ENCODE measurements around the gene ITGB8. TPM values are rescaled to one million over a fixed set of nuclear protein-coding genes. Genes with fewer than 3 reads are reported as not detected.

Gene ITGB8
- total RNA-seq, 1 donor from 2014 or later, result 10.5 TPM

DNA sequence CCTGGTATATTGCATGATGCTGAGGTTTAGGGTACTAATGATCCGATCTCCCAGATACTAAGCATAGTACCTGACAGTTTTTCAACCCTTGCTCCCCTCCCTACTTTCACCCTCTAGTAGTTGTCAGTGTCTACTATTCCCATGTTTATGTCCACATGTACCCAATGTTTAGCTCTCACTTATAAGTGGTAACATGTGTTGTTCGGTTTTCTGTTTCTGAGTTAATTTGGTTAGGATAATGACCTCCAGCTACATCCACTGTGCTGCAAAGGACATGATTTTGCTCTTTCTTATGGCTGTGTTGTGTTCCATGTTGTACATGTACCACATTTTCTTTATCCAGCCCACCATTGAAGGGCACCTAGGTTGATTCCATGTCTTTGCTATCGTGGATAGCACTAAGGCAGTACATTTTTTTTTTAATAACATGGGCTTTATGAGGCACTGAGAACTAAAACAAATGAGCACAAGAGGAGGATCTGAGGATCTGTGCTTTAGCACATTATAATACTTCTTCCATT lies 28.1 kb downstream of the ITGB8 start:
- TF ChIP-seq CTCF (IDR thresholded peaks at IDR 0.05; ENCODE audit: insufficient read depth, low read length, severe bottlenecking), result no peak
- no peaks in the 10 kb centered on the region for H3K36me3 ChIP-seq (ENCODE audit: control insufficient read depth, insufficient read depth, low read length)
- FAIRE-seq (no peak), DNase-seq (ENCODE audit: low read depth) (no peak)
- no peaks in the 10 kb centered on the region for H3K27me3 ChIP-seq (ENCODE audit: control insufficient read depth, insufficient read depth, low read length)
- no peak overlapping the region for H3K4me3 ChIP-seq (ENCODE audit: low read depth, low read length)

GRCh38 chr7:20359341-20359963 lies 28.8 kb downstream of the ITGB8 start:
- no peak overlapping the region for H3K4me3 ChIP-seq (ENCODE audit: low read depth, low read length)
- FAIRE-seq, result no peak
- H3K36me3 ChIP-seq (ENCODE audit: control insufficient read depth, insufficient read depth, low read length), result no peaks in the 10 kb centered on the region
- no peak for DNase-seq (ENCODE audit: low read depth)
- no peak for TF ChIP-seq CTCF (IDR thresholded peaks at IDR 0.05; ENCODE audit: insufficient read depth, low read length, severe bottlenecking)
- H3K27me3 ChIP-seq (ENCODE audit: control insufficient read depth, insufficient read depth, low read length), result no peaks in the 10 kb centered on the region

DNA sequence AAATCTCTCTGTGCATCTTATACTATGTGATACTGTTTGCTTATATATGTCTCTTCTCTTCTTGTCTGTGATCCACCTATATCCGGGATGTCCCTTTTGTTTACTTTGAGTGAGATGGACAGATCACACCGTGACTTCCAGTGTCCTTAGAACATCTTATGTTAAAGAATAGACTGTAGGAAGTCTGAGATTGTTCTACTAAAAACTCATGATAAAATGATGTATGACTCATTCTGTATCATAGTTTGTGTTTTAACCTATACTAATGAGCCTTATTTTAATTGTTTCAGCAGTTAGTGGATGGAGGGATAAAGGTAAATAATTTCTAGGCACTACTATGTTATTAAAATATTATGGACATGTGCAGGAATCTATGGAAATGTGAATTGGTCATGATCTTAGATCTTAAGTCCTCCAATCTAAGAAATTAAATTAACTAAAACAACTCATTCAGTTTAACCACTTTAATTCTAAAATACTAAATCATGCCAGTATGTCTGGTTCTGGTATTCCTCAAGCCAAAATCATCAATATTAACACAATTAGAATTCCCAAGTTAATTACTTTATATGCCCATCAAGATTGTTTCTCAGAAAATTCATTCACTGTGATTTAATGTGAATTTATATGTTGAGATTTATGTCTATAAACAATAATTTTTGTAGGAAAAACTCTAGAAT lies 32.0 kb downstream of the ITGB8 start:
- DNase-seq (ENCODE audit: low read depth), result peak; percentile 70
- no peak overlapping the region for H3K4me3 ChIP-seq (ENCODE audit: low read depth, low read length)
- no peak for TF ChIP-seq CTCF (IDR thresholded peaks at IDR 0.05; ENCODE audit: insufficient read depth, low read length, severe bottlenecking)
- H3K36me3 ChIP-seq (ENCODE audit: control insufficient read depth, insufficient read depth, low read length), result peaks cover 1% of the 10 kb centered on the region
- no peak for FAIRE-seq
- H3K27me3 ChIP-seq (ENCODE audit: control insufficient read depth, insufficient read depth, low read length), result no peaks in the 10 kb centered on the region

DNA sequence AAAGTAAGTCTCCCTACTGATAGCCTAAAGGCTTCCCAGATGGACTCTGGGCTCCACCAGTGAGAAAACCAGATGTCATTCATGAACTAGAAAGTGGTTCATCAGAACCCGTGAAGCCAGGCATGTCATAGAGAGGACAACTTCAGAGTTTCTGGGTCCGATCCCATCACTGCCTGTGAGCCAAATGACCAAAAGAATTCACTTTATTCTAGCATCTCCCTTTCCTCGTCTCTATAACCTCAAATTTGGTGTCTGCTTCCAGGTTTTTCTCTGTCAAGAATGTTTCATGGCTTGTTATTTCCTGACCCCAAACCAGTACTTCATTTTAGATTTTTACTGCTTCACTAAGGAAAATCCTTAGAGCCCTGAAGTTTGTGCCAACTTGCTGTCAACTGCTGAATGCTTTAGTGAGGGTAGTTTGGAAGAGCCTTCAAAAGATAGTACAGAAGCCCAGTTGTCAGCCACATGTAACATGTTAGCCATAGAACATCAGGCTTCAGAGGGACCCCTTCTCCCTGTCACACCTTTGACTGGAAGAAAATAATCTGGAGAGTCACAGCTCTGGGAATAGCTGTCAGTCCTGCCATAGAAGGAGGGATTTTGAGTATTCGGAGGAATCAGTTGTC lies 34.0 kb downstream of the ITGB8 start:
- DNase-seq (ENCODE audit: low read depth) (no peak), FAIRE-seq (no peak)
- H3K36me3 ChIP-seq (ENCODE audit: control insufficient read depth, insufficient read depth, low read length), result peaks cover 3% of the 10 kb centered on the region
- TF ChIP-seq CTCF (IDR thresholded peaks at IDR 0.05; ENCODE audit: insufficient read depth, low read length, severe bottlenecking), result no peak
- H3K4me3 ChIP-seq (ENCODE audit: low read depth, low read length), result no peak overlapping the region
- no peaks in the 10 kb centered on the region for H3K27me3 ChIP-seq (ENCODE audit: control insufficient read depth, insufficient read depth, low read length)

GRCh38 chr7:20365486-20365885 lies 34.8 kb downstream of the ITGB8 start:
- peaks cover 3% of the 10 kb centered on the region for H3K36me3 ChIP-seq (ENCODE audit: control insufficient read depth, insufficient read depth, low read length)
- no peak for DNase-seq (ENCODE audit: low read depth)

More at GRCh38 chr7:20365486-20365885, 34.8 kb downstream of the ITGB8 start:
- no peak for TF ChIP-seq CTCF (IDR thresholded peaks at IDR 0.05; ENCODE audit: insufficient read depth, low read length, severe bottlenecking)
- FAIRE-seq, result no peak
- Histone ChIP-seq H3K27me3 (ENCODE audit: control insufficient read depth, insufficient read depth, low read length) (no peaks in the 10 kb centered on the region), H3K4me3 (ENCODE audit: low read depth, low read length) (no peak overlapping the region)
